ENCODE data around the gene GPR55.
"Not testable (repeated sequence)": the region's sequence is repeated elsewhere in the genome, so short reads cannot be mapped to it uniquely, and the experiment has no call there.

The GPR55 gene

GRCh38 chr2:230951396-230951795, 26.4 kb upstream of the GPR55 start:
- DNase-seq = no peak

GRCh38 chr2:230950874-230951339, 25.9 kb upstream of the GPR55 start:
- no peak for DNase-seq

- no peak for DNase-seq
These were observed 25.2 kb upstream of the GPR55 start for GRCh38 chr2:230949966-230950873.

GRCh38 chr2:230947908-230948365, 22.9 kb upstream of the GPR55 start:
- peak in 5 of 58 donors; percentile 8 to 17 (median 14) for DNase-seq

- DNase-seq = no peak
These were observed 22.2 kb upstream of the GPR55 start for GRCh38 chr2:230947235-230947576.

- DNase-seq = no peak
These were observed 21.6 kb upstream of the GPR55 start for GRCh38 chr2:230946429-230947234.

GRCh38 chr2:230944757-230945372, 19.8 kb upstream of the GPR55 start:
- no peak for DNase-seq

- no peak for DNase-seq
These were observed 19.1 kb upstream of the GPR55 start for GRCh38 chr2:230944123-230944653.

GRCh38 chr2:230942920-230943896, 18.2 kb upstream of the GPR55 start:
- DNase-seq = peak in 17 of 58 donors; percentile 14 to 76 (median 30)

GRCh38 chr2:230942371-230942770, 17.3 kb upstream of the GPR55 start:
- no peak for DNase-seq

- DNase-seq = no peak
These were observed 16.4 kb upstream of the GPR55 start for GRCh38 chr2:230941202-230942180.

- DNase-seq = no peak
These were observed 15.4 kb upstream of the GPR55 start for GRCh38 chr2:230940471-230940815.

- no peak for DNase-seq
These were observed 14.8 kb upstream of the GPR55 start for GRCh38 chr2:230939691-230940470.

GRCh38 chr2:230939066-230939591, 14.1 kb upstream of the GPR55 start:
- DNase-seq = no peak

- no peak for DNase-seq
These were observed 13.5 kb upstream of the GPR55 start for GRCh38 chr2:230938516-230939065.

- DNase-seq = no peak
These were observed 13.1 kb upstream of the GPR55 start for GRCh38 chr2:230938098-230938497.

- DNase-seq = no peak
These were observed 12.3 kb upstream of the GPR55 start for GRCh38 chr2:230937362-230937761.

- not testable (repeated sequence) for DNase-seq
These were observed 11.2 kb upstream of the GPR55 start for GRCh38 chr2:230936243-230936642.
